ENCODE measurements around the gene AP3M1.
"Not testable (repeated sequence)": the region's sequence is repeated elsewhere in the genome, so short reads cannot be mapped to it uniquely, and the experiment has no call there.

The AP3M1 gene

GRCh38 chr10:74150204-74150989 is at the start of gene AP3M1:
AP3M1 (minus strand) TSS chr10:74150828; CDS start chr10:74138379, 12,449 bp downstream.
- DNase-seq (ENCODE audit: low read depth) = no peak

- DNase-seq (ENCODE audit: low read depth) = no peak
These were observed 48.7 kb upstream of the AP3M1 start for GRCh38 chr10:74199315-74199714.

- DNase-seq (ENCODE audit: low read depth) = no peak
These were observed 44.4 kb upstream of the AP3M1 start for GRCh38 chr10:74194999-74195398.

GRCh38 chr10:74194545-74194944 is 43.9 kb upstream of the AP3M1 start:
- DNase-seq (ENCODE audit: low read depth) = peak; percentile 74

- peak; percentile 45 for DNase-seq (ENCODE audit: low read depth)
These were observed 39.9 kb upstream of the AP3M1 start for GRCh38 chr10:74190494-74190893.

GRCh38 chr10:74189999-74190421 is 39.4 kb upstream of the AP3M1 start:
- peak; percentile 98 for DNase-seq (ENCODE audit: low read depth)

GRCh38 chr10:74188617-74189016 is 38.0 kb upstream of the AP3M1 start:
- not testable (repeated sequence) for DNase-seq (ENCODE audit: low read depth)

GRCh38 chr10:74187237-74187636 is 36.6 kb upstream of the AP3M1 start:
- no peak for DNase-seq (ENCODE audit: low read depth)

- no peak for DNase-seq (ENCODE audit: low read depth)
These were observed 36.0 kb upstream of the AP3M1 start for GRCh38 chr10:74186678-74187077.

GRCh38 chr10:74179111-74179710 is 28.6 kb upstream of the AP3M1 start:
- peak; percentile 73 for DNase-seq (ENCODE audit: low read depth)

- no peak for DNase-seq (ENCODE audit: low read depth)
These were observed 27.6 kb upstream of the AP3M1 start for GRCh38 chr10:74178042-74178791.

- peak; percentile 80 for DNase-seq (ENCODE audit: low read depth)
These were observed 26.6 kb upstream of the AP3M1 start for GRCh38 chr10:74177140-74177677.

- DNase-seq (ENCODE audit: low read depth) = peak; percentile 98
These were observed 25.9 kb upstream of the AP3M1 start for GRCh38 chr10:74176380-74177139.

- no peak for DNase-seq (ENCODE audit: low read depth)
These were observed 25.1 kb upstream of the AP3M1 start for GRCh38 chr10:74175510-74176379.

- DNase-seq (ENCODE audit: low read depth) = no peak
These were observed 23.9 kb upstream of the AP3M1 start for GRCh38 chr10:74174521-74174920.

- DNase-seq (ENCODE audit: low read depth) = no peak
These were observed 21.0 kb upstream of the AP3M1 start for GRCh38 chr10:74171625-74172024.

- no peak for DNase-seq (ENCODE audit: low read depth)
These were observed 16.8 kb upstream of the AP3M1 start for GRCh38 chr10:74167443-74167842.

- DNase-seq (ENCODE audit: low read depth) = peak; percentile 80
These were observed 14.9 kb upstream of the AP3M1 start for GRCh38 chr10:74165530-74165901.

- DNase-seq (ENCODE audit: low read depth) = peak; percentile 43
These were observed 14.3 kb upstream of the AP3M1 start for GRCh38 chr10:74164716-74165529.

All from ELR (cell line).